Stomach (tissue), 9 donors: ENCODE data around the gene FOXK2. TPM values are rescaled to one million over a fixed set of nuclear protein-coding genes. Genes with fewer than 3 reads are reported as not detected.
"Not testable (repeated sequence)": the region's sequence is repeated elsewhere in the genome, so short reads cannot be mapped to it uniquely, and the experiment has no call there.

Source experiments
- DNase-seq, 2 donors: peaks; one replicate each; pipeline versions ENCODE4 v3.0.0 to v3.0.0-alpha.2; 2013 to 2019
- H3K27ac ChIP-seq, 5 donors: fragments of 200-600 bp in 4 of 5; sonication (generic) in 4 of 5; one replicate each; pipeline ENCODE4 v1.5.1; 2013 to 2019; ENCODE audit warnings: mild to moderate bottlenecking in 1 of 5, moderate library complexity in 1 of 5
- H3K27me3 ChIP-seq, 3 donors: fragments of 200-600 bp; sonication (generic); one replicate each; pipeline ENCODE4 v1.5.1; 2017 to 2019; ENCODE audit warnings: mixed run types in 1 of 3
- H3K36me3 ChIP-seq, 4 donors: fragments of 200-600 bp; sonication (generic); 1 replicate in 3 of 4; 2 replicates in 1 of 4; pipeline ENCODE4 v1.5.1; 2016 to 2019
- H3K4me1 ChIP-seq, 4 donors: fragments of 200-600 bp; sonication (generic); one replicate each; pipeline ENCODE4 v1.5.1; 2016 to 2019
- H3K4me3 ChIP-seq, 4 donors: fragments of 200-600 bp; sonication (generic) in 3 of 4; one replicate each; pipeline ENCODE4 v1.5.1; 2016 to 2019; ENCODE audit warnings: mild to moderate bottlenecking in 1 of 4
- H3K9me3 ChIP-seq, 4 donors: fragments of 200-600 bp; sonication (generic); one replicate each; pipeline ENCODE4 v1.5.1; 2016 to 2019
- CTCF ChIP-seq, 7 experiments: fragments of 450-650 bp in 4 of 7; fragments of 200-600 bp in 3 of 7; sonication (generic) in 3 of 7; IDR thresholded peaks; one replicate each; pipeline ENCODE4 v1.5.1; 2016 to 2019; ENCODE audit warnings: antibody characterized with exemption in 7 of 7, control low read depth in 2 of 7, mild to moderate bottlenecking in 1 of 7
- EP300 ChIP-seq: sonication (generic); formaldehyde crosslinking; IDR thresholded peaks from one replicate; pipeline ENCODE4 v1.6.1; 2017; ENCODE audit warnings: antibody characterized with exemption
- POLR2A ChIP-seq, 4 donors: fragments of 450-650 bp; IDR thresholded peaks; one replicate each; pipeline ENCODE4 v1.6.1; 2016; ENCODE audit warnings: antibody characterized with exemption in 4 of 4, control low read depth in 2 of 4, mild to moderate bottlenecking in 1 of 4, moderate library complexity in 1 of 4
- POLR2AphosphoS5 ChIP-seq, 3 donors: sonication (generic); formaldehyde crosslinking; IDR thresholded peaks; one replicate each; pipeline ENCODE4 v1.6.1; 2016; ENCODE audit warnings: antibody characterized with exemption in 3 of 3
- WGBS, 5 donors: extraction: QIAGEN DNeasy Blood & Tissue Kit in 3 of 5; methylation state at CpG; one replicate each; pipeline versions ENCODE4 v1.1.5 to v1.1.7; 2013 to 2018; 5-methylcytosine and 5-hydroxymethylcytosine counted together
- intact Hi-C: fragments of 100-400 bp; cut with DNase I; formaldehyde crosslinking; loops from one replicate; pipeline ENCODE4 v1.15.1; 2023; ENCODE audit warnings: low total_unique reads
- polyA plus RNA-seq, 3 donors: library from polyadenylated mRNA; stranded (reverse); fragments of 200-250 nt; gene quantifications; one replicate each; pipeline ENCODE4 v1.2.3, GENCODE V29; 2013
- total RNA-seq, 5 donors: library from RNA; depleted of rRNA; stranded (reverse); fragments of >200 nt; gene quantifications; one replicate each; pipeline versions ENCODE4 v1.1.0 to v1.2.3, GENCODE V29; 2014 to 2016
- donor health status: healthy with polysubstance abuse.
- donor health status: Bipolar disorder and iron deficiency.
- donor health status: healthy.

FOXK2 gene
- total and polyA plus RNA-seq, 8 donors: 12.8 to 71.8 (median 31.9) TPM

DNA sequence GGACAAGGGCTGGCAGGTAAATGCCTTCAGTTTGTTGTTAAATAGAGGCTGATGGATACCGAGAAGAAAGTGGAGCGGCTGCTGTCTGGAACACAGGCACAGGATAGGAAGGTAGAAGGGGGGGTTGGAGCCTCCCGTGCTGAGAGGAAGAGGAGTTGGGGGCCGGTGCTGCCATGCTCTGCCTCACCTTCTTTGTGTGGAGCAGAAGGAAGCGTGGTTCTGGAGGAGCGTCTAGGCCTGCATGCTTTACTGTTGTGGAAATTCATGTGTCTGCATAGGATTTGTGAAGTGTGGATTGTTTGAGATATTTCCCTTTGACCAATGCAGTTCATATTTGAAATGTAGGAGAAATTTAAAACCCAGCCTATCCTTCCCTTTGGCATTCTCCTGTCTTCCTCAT is 52.3 kb downstream of the FOXK2 start:
- no peak overlapping the region for H3K4me3 ChIP-seq
- intact Hi-C loops: no loop called here
- H3K4me1 ChIP-seq: peaks cover 24 to 29% (median 26%) of the 10 kb centered on the region in 4 donors
- no peak for TF ChIP-seq EP300
- TF ChIP-seq POLR2A (IDR thresholded peaks at IDR 0.05): no peak
- no peak for TF ChIP-seq CTCF (IDR thresholded peaks at IDR 0.05)
- TF ChIP-seq POLR2AphosphoS5 (IDR thresholded peaks at IDR 0.05): no peak
- peaks cover 41 to 93% (median 89%) of the 10 kb centered on the region in 4 donors for H3K36me3 ChIP-seq
- H3K9me3 ChIP-seq: no peaks in the 10 kb centered on the region
- no peak overlapping the region for H3K27ac ChIP-seq
- no peak for DNase-seq
- WGBS, 5 donors: 82 to 92% (median 90%) methylated on average over 6 of the region's 6 CpGs
- H3K27me3 ChIP-seq: no peaks in the 10 kb centered on the region

DNA sequence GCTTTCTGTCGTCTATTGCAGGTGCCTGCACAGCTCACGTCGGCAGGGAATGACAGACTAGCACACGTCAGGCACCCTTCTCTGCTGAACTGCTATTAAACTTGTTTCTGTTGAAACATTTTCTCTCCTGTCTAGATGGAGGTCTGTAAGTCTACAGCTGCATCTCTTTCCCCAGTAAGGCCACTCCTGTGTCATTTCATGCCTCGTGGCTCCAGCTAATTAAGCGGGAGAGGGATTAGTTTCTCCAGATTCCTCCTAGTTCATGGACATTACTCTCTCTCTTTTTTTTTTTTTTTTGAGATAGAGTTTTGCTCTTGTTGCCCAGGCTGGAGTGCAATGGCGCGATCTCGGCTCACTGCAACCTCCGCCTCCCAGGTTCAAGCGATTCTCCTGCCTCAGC is 54.5 kb downstream of the FOXK2 start:
- DNase-seq: no peak
- no peak for TF ChIP-seq POLR2AphosphoS5 (IDR thresholded peaks at IDR 0.05)
- intact Hi-C loops: no loop called here
- WGBS, 5 donors: 85 to 94% (median 94%) methylated on average over 10 to 11 of the region's 11 CpGs
- Histone ChIP-seq H3K27me3 (no peaks in the 10 kb centered on the region), H3K27ac (no peak overlapping the region), H3K36me3 (peaks cover 41 to 94% (median 88%) of the 10 kb centered on the region in 4 donors), H3K9me3 (no peaks in the 10 kb centered on the region), H3K4me3 (no peak overlapping the region), H3K4me1 (peaks cover 7 to 8% (median 7%) of the 10 kb centered on the region in 4 donors)

- H3K27ac ChIP-seq, H3K4me1 ChIP-seq, H3K27me3 ChIP-seq, DNase-seq, intact Hi-C loops, H3K4me3 ChIP-seq, H3K9me3 ChIP-seq: not testable (repeated sequence)
- peaks cover 40 to 84% (median 81%) of the 10 kb centered on the region in 4 donors for H3K36me3 ChIP-seq
- WGBS, 5 donors: 88 to 97% (median 94%) methylated on average over 15 to 38 of the region's 52 CpGs
Observed at GRCh38 chr17:82575581-82576221, 56.2 kb downstream of the FOXK2 start.

DNA sequence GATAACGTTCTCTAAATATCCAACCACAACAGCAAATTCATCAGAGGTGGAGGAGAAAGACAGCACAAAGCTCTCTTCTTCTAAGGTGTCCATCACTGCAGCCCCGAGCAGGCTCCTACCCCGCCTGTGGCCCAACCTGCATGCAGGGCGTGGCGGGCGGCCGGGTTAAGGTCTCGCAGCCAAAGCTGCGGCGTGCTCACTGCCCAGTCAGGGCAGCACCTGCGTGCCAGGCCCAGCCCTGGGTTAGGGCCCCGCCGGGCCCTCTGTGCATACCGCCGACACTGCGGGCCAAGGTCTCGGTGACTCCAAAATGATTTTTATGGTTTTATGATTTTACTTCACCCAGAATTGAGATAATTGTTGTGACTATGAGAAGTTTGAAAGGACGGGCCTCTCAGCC is 57.8 kb downstream of the FOXK2 start:
- Histone ChIP-seq H3K4me3 (no peak overlapping the region), H3K4me1 (no peaks in the 10 kb centered on the region), H3K27me3 (no peaks in the 10 kb centered on the region), H3K36me3 (peaks cover 25 to 73% (median 70%) of the 10 kb centered on the region in 4 donors), H3K9me3 (no peaks in the 10 kb centered on the region), H3K27ac (no peak overlapping the region)
- intact Hi-C loops: no loop called here
- TF ChIP-seq CTCF (IDR thresholded peaks at IDR 0.05): no peak
- TF ChIP-seq POLR2AphosphoS5 (IDR thresholded peaks at IDR 0.05): no peak
- no peak for TF ChIP-seq POLR2A (IDR thresholded peaks at IDR 0.05)
- no peak for TF ChIP-seq EP300
- no peak for DNase-seq
- WGBS, 5 donors: 86 to 97% (median 94%) methylated on average over 18 of the region's 18 CpGs

- DNase-seq, intact Hi-C loops, H3K27ac ChIP-seq, H3K4me1 ChIP-seq, H3K27me3 ChIP-seq, H3K4me3 ChIP-seq, H3K9me3 ChIP-seq: not testable (repeated sequence)
- 91 to 100% (median 95%) methylated on average over 3 to 4 of the region's 4 CpGs for WGBS, 5 donors
- H3K36me3 ChIP-seq: peaks cover 20 to 72% (median 69%) of the 10 kb centered on the region in 4 donors
Observed at GRCh38 chr17:82579969-82580368, 60.4 kb downstream of the FOXK2 start.

GRCh38 chr17:82582213-82582612 is 62.7 kb downstream of the FOXK2 start:
- no peak for DNase-seq
- no peaks in the 10 kb centered on the region for H3K9me3 ChIP-seq
- H3K27ac ChIP-seq: no peak overlapping the region
- H3K4me3 ChIP-seq: no peak overlapping the region
- H3K36me3 ChIP-seq: peaks cover 22 to 68% (median 64%) of the 10 kb centered on the region in 4 donors
- no peak for TF ChIP-seq POLR2AphosphoS5 (IDR thresholded peaks at IDR 0.05)
- no peak for TF ChIP-seq EP300
- TF ChIP-seq POLR2A (IDR thresholded peaks at IDR 0.05): no peak
- intact Hi-C loops: no loop called here
- 82 to 93% (median 88%) methylated on average over 8 of the region's 8 CpGs for WGBS, 5 donors
- no peaks in the 10 kb centered on the region for H3K27me3 ChIP-seq
- H3K4me1 ChIP-seq: peaks cover 0 to 12% (median 8%) of the 10 kb centered on the region in 4 donors
